MCF 10A (cell line): ENCODE results near the gene ICAM2. TPM values are rescaled to one million over a fixed set of nuclear protein-coding genes. Genes with fewer than 3 reads are reported as not detected.

Source experiments
- BruUV-seq: library from RNA; stranded (reverse); fragments of 400-500 nt; replicated peaks from 2 replicates; lab custom pipeline; 2021; lab: Mats Ljungman, UMichigan
- CTCF ChIA-PET: fragments of 300-600 bp; sonication (Branson Sonifier 250); formaldehyde crosslinking; extraction: SDS; loops from one replicate; lab custom pipeline; 2021; ENCODE audit warnings: antibody characterized with exemption, inconsistent platforms; lab: Yijun Ruan, JAX
- POLR2A ChIA-PET: fragments of 300-600, 350-650 bp; sonication (Branson Sonifier 250); formaldehyde crosslinking; extraction: SDS; loops from one replicate; lab custom pipeline; 2020; ENCODE audit warnings: antibody characterized with exemption, inconsistent platforms; lab: Yijun Ruan, JAX
- DNase-seq: peaks from one replicate; pipeline ENCODE4 v3.0.0-alpha.2; 2018; ENCODE audit not compliant: unreplicated experiment
- H3K27ac Mint-ChIP-seq: one replicate; pipeline ENCODE4 v1.8.0; 2022; ENCODE audit warnings: mild to moderate bottlenecking, low read depth, mixed read lengths; ENCODE audit not compliant: unreplicated experiment
- H3K27me3 Mint-ChIP-seq: one replicate; pipeline ENCODE4 v1.8.0; 2022; ENCODE audit warnings: mixed read lengths; ENCODE audit not compliant: insufficient read depth, unreplicated experiment
- H3K36me3 Mint-ChIP-seq: one replicate; pipeline ENCODE4 v1.8.0; 2022; ENCODE audit warnings: mild to moderate bottlenecking, moderate library complexity, mixed read lengths; ENCODE audit not compliant: insufficient read depth, unreplicated experiment
- H3K4me1 Mint-ChIP-seq: one replicate; pipeline ENCODE4 v1.8.0; 2022; ENCODE audit warnings: mixed read lengths; ENCODE audit not compliant: insufficient read depth, unreplicated experiment
- H3K4me3 Mint-ChIP-seq: one replicate; pipeline ENCODE4 v1.8.0; 2022; ENCODE audit warnings: mild to moderate bottlenecking, moderate library complexity, mixed read lengths; ENCODE audit not compliant: unreplicated experiment
- H3K9me3 Mint-ChIP-seq: one replicate; pipeline ENCODE4 v1.8.0; 2022; ENCODE audit warnings: mixed read lengths; ENCODE audit not compliant: unreplicated experiment
- intact Hi-C: fragments of 100-400 bp; cut with micrococcal nuclease; formaldehyde crosslinking; loops from 2 replicates; pipeline ENCODE4 v1.14.1; 2022
- total RNA-seq: library from RNA; stranded (reverse); gene quantifications from 2 replicates; pipeline ENCODE4 v1.2.3, GENCODE V29; 2022
- TF ChIP-seq, protein P1 (sequence below): fragments of 200-600 bp; IDR thresholded peaks from one replicate; pipeline ENCODE4 v1.8.0; 2022; ENCODE audit warnings: antibody characterized with exemption, mild to moderate bottlenecking; ENCODE audit not compliant: unreplicated experiment

Gene ICAM2
- total RNA-seq, 1 experiment from 2014 or later: not detected

DNA sequence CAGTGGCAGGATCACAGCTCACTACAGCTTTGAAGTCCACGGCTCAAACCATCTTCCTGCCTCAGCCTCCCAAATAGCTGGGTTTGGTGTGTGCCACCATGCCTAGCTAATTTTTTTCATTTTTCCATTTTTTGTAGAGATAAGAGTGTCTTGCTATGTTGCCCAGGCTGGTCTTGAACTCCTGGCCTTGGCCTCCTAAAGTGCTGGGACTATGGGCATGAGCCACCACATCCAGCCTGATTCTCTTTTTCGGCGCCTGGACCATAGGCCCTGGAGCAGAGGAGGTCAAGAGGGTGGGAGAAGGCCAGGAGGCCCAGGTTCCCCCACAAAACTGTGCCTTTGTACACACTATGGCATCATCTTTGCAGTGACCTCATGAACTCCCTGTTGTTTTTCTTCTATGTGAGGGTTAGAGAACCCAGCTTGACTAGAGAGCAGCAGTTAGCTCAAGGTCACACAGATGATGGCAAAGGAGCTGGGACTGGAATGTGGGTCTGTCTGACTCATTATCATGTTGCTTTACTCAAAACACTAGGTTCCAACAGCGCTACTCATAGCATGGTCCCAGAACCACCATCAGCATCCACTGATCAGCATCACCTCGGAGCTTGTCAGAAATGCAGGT, 64.0 kb downstream of the ICAM2 start:
- intact Hi-C loops: no loop called here
- Mint-ChIP-seq H3K27ac (no peak overlapping the region), H3K4me1 (no peaks in the 10 kb centered on the region), H3K36me3 (no peaks in the 10 kb centered on the region), H3K27me3 (no peaks in the 10 kb centered on the region), H3K9me3 (no peaks in the 10 kb centered on the region), H3K4me3 (no peak overlapping the region)
- POLR2A ChIA-PET: interaction anchor here (0.9 kb wide), 1 partner anchor 25 kb away, joined by 3 read pairs; no protein-coding TSS in a partner anchor
- CTCF ChIA-PET: interaction anchor here (0.6 to 1.2 kb wide), 2 partner anchors 33 to 90 kb away, joined by 3 to 6 read pairs; no protein-coding TSS in a partner anchor
- TF ChIP-seq, protein P1, sequence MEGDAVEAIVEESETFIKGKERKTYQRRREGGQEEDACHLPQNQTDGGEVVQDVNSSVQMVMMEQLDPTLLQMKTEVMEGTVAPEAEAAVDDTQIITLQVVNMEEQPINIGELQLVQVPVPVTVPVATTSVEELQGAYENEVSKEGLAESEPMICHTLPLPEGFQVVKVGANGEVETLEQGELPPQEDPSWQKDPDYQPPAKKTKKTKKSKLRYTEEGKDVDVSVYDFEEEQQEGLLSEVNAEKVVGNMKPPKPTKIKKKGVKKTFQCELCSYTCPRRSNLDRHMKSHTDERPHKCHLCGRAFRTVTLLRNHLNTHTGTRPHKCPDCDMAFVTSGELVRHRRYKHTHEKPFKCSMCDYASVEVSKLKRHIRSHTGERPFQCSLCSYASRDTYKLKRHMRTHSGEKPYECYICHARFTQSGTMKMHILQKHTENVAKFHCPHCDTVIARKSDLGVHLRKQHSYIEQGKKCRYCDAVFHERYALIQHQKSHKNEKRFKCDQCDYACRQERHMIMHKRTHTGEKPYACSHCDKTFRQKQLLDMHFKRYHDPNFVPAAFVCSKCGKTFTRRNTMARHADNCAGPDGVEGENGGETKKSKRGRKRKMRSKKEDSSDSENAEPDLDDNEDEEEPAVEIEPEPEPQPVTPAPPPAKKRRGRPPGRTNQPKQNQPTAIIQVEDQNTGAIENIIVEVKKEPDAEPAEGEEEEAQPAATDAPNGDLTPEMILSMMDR: no peak
- BruUV-seq: no TSS peak
- DNase-seq: no peak

DNA sequence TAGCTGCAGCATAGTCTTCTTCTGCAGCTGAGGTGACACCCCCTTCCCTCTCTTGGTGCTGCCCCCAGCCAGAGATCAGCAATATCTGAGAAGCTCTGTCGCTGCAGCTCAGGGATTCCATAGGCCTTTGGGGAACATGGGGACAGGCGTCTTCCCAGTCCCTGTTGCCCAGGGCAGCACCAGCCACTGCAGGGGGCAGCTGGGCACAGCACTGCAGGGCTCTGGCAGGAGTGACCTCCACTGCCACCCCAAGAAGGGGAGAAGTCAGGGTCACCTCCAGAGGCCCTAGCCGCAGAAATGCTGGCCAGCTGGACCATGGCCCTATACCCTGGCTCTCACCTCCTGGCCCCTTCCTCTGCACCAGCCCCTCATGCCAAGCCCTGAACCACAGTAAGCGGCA, 64.6 kb downstream of the ICAM2 start:
- ChIA-PET CTCF (no interaction called here), POLR2A (no interaction called here)
- no peak overlapping the region for H3K4me3 Mint-ChIP-seq
- H3K27me3 Mint-ChIP-seq: no peaks in the 10 kb centered on the region
- no peak overlapping the region for H3K27ac Mint-ChIP-seq
- no peaks in the 10 kb centered on the region for H3K4me1 Mint-ChIP-seq
- intact Hi-C loops: no loop called here
- TF ChIP-seq, protein P1: no peak
- no peaks in the 10 kb centered on the region for H3K9me3 Mint-ChIP-seq
- no TSS peak for BruUV-seq
- H3K36me3 Mint-ChIP-seq: no peaks in the 10 kb centered on the region
- DNase-seq: no peak

DNA sequence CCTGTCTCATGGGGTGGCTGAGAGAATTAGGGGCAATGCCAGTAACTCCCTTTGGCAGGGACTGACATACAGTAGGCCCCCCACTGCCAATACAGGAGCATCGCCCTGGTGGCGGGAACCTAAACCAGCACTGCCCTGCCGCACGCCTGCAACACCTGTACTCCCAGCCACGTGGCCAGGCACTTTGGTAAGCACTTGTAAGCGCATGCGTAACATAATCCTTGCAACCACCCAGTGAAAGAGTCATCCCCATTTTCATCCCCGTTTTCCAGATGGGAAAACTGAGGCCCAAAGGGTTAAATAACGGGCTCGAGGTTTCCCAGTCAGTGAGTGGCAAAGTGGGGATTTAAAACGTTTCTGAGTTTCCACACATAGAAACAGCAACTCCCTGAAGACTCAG, 65.2 kb downstream of the ICAM2 start:
- no peak overlapping the region for H3K4me3 Mint-ChIP-seq
- ChIA-PET POLR2A (no interaction called here), CTCF (no interaction called here)
- intact Hi-C loops: no loop called here
- H3K4me1 Mint-ChIP-seq: no peaks in the 10 kb centered on the region
- H3K27me3 Mint-ChIP-seq: no peaks in the 10 kb centered on the region
- no peak for DNase-seq
- TF ChIP-seq, protein P1: no peak
- no peaks in the 10 kb centered on the region for H3K9me3 Mint-ChIP-seq
- no peaks in the 10 kb centered on the region for H3K36me3 Mint-ChIP-seq
- BruUV-seq: no TSS peak
- no peak overlapping the region for H3K27ac Mint-ChIP-seq

DNA sequence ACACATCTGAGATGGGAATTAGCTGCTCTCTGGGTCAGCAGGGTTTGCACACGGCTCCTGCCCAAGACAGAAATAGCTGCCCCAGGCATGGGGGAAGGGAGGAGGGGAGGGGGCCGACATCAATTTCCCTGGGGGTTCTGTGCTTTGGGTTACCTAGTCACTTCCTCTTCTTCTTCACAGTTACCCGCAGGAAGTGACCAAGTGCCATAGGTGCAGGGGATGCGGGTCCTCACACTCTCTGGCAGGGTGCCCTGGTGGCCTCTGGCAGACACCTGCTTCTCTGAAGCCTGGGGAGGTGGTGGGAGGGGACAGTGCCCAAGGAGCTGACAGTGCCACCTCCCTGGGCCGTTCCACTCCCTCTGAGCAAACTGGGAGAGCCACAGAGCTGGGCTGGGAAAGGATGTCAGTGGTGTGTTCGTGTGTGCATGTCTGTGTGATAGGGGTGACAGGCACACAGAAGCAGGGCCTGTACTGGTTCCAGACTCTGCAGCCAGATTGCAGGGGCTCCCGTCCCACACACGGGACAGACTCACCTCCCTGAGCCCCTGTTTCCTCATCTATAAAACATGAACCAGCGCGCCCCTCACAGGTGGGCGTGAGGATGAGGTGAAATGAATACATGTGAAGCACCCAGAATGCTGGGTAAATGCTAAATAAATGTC, 65.9 kb downstream of the ICAM2 start:
- TF ChIP-seq, protein P1: no peak
- no peak overlapping the region for H3K4me3 Mint-ChIP-seq
- POLR2A ChIA-PET: no interaction called here
- no peaks in the 10 kb centered on the region for H3K9me3 Mint-ChIP-seq
- CTCF ChIA-PET: interaction anchor here (0.6 to 2.5 kb wide), 2 partner anchors 25 to 61 kb away, joined by 3 to 6 read pairs; no protein-coding TSS in a partner anchor
- no peak overlapping the region for H3K27ac Mint-ChIP-seq
- no peaks in the 10 kb centered on the region for H3K4me1 Mint-ChIP-seq
- H3K36me3 Mint-ChIP-seq: no peaks in the 10 kb centered on the region
- no TSS peak for BruUV-seq
- intact Hi-C loops: no loop called here
- H3K27me3 Mint-ChIP-seq: no peaks in the 10 kb centered on the region
- no peak for DNase-seq

Other genes with a start within 250 kb of the ICAM2 start
- 86.4 and 114 TPM in 2 replicates for gene CCDC47, start 247.0 kb downstream of the ICAM2 start, total RNA-seq
- 137 and 144 TPM in 2 replicates for gene DDX42, start 246.5 kb downstream of the ICAM2 start, total RNA-seq
- gene PSMC5, start 193.2 kb downstream of the ICAM2 start, total RNA-seq: 148 and 151 TPM in 2 replicates
- 36.7 and 49.5 TPM in 2 replicates for gene FTSJ3, start 193.0 kb downstream of the ICAM2 start, total RNA-seq
- 43.7 and 54.6 TPM in 2 replicates for gene SMARCD2, start 177.9 kb downstream of the ICAM2 start, total RNA-seq
- gene CSH2, start 147.0 kb downstream of the ICAM2 start, total RNA-seq: not detected in 2 replicates
- not detected in 2 replicates for gene GH2, start 138.7 kb downstream of the ICAM2 start, total RNA-seq
- gene CSH1, start 124.1 kb downstream of the ICAM2 start, total RNA-seq: not detected in 2 replicates
- gene CSHL1, start 109.4 kb downstream of the ICAM2 start, total RNA-seq: not detected in 2 replicates
- gene GH1, start 101.8 kb downstream of the ICAM2 start, total RNA-seq: not detected in 2 replicates
- not detected in 2 replicates for gene CD79B, start 88.3 kb downstream of the ICAM2 start, total RNA-seq
- 0.05 TPM in 1 of 2 replicates, not detected in the other for gene SCN4A, start 47.7 kb downstream of the ICAM2 start, total RNA-seq
- gene PRR29, start 22.3 kb downstream of the ICAM2 start, total RNA-seq: not detected in 2 replicates
- gene ERN1, start 109.5 kb upstream of the ICAM2 start, total RNA-seq: 79.5 and 87.0 TPM in 2 replicates
- gene TEX2, start 242.6 kb upstream of the ICAM2 start, total RNA-seq: 33.7 and 42.2 TPM in 2 replicates